ENCODE results near the gene NAALADL2.

- TF ChIP-seq, protein P1, sequence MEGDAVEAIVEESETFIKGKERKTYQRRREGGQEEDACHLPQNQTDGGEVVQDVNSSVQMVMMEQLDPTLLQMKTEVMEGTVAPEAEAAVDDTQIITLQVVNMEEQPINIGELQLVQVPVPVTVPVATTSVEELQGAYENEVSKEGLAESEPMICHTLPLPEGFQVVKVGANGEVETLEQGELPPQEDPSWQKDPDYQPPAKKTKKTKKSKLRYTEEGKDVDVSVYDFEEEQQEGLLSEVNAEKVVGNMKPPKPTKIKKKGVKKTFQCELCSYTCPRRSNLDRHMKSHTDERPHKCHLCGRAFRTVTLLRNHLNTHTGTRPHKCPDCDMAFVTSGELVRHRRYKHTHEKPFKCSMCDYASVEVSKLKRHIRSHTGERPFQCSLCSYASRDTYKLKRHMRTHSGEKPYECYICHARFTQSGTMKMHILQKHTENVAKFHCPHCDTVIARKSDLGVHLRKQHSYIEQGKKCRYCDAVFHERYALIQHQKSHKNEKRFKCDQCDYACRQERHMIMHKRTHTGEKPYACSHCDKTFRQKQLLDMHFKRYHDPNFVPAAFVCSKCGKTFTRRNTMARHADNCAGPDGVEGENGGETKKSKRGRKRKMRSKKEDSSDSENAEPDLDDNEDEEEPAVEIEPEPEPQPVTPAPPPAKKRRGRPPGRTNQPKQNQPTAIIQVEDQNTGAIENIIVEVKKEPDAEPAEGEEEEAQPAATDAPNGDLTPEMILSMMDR (IDR thresholded peaks at IDR 0.05) = no peak
- TF ChIP-seq POLR2A (IDR thresholded peaks at IDR 0.05) = no peak
Observed at GRCh38 chr3:175475765-175476164, 616.6 kb downstream of the NAALADL2 start.
